OCI-LY1 (cell line): Measurements from ENCODE around the gene EFCC1.
A peak's percentile ranks its signal among the peaks of the same experiment; 100 is the strongest.

ENCODE experiments used
- H2AFZ ChIP-seq: fragments of 200-600 bp; sonication (generic), shearing (Covaris generic); 2 replicates; pipeline ENCODE4 v1.6.0; 2014; ENCODE audit warnings: antibody characterized with exemption, mild to moderate bottlenecking, low read length
- H3F3A ChIP-seq: fragments of 200-600 bp; sonication (generic), shearing (Covaris generic); 2 replicates; pipeline ENCODE4 v1.6.0; 2014; ENCODE audit warnings: mild to moderate bottlenecking, antibody characterized with exemption, low read length, moderate library complexity; ENCODE audit not compliant: insufficient read depth
- H3K27ac ChIP-seq: fragments of 200-600 bp; sonication (generic); 2 replicates; pipeline ENCODE4 v1.5.1; 2014; ENCODE audit warnings: low read length, mixed run types, mild to moderate bottlenecking, low read depth; ENCODE audit not compliant: poor library complexity, severe bottlenecking
- H3K27me3 ChIP-seq: fragments of 200-600 bp; sonication (generic); 2 replicates; pipeline ENCODE4 v1.6.0; 2014; ENCODE audit warnings: antibody characterized with exemption, mild to moderate bottlenecking, low read length, moderate library complexity; ENCODE audit not compliant: insufficient read depth
- H3K36me3 ChIP-seq: fragments of 200-600 bp; sonication (generic); 2 replicates; pipeline ENCODE4 v1.6.1; 2014; ENCODE audit warnings: mild to moderate bottlenecking, antibody characterized with exemption, low read length, moderate library complexity, mixed read lengths; ENCODE audit not compliant: insufficient read depth
- H3K4me1 ChIP-seq: fragments of 200-600 bp; sonication (generic); 2 replicates; pipeline ENCODE4 v1.5.1; 2014; ENCODE audit warnings: mild to moderate bottlenecking, low read length, moderate library complexity; ENCODE audit not compliant: insufficient read depth, severe bottlenecking
- H3K4me2 ChIP-seq: fragments of 200-600 bp; sonication (generic), shearing (Covaris generic); 2 replicates; pipeline ENCODE4 v1.6.1; 2014; ENCODE audit warnings: low read length
- H3K4me3 ChIP-seq: fragments of 200-600 bp; sonication (generic); 2 replicates; pipeline ENCODE4 v1.5.1; 2014; ENCODE audit warnings: low read length, low read depth, mild to moderate bottlenecking, mixed read lengths; ENCODE audit not compliant: poor library complexity, severe bottlenecking
- H3K79me2 ChIP-seq: fragments of 200-600 bp; shearing (Covaris generic); 2 replicates; pipeline ENCODE4 v1.6.1; 2016; ENCODE audit warnings: mixed run types, low read length, mixed read lengths; ENCODE audit not compliant: insufficient read depth
- H3K9ac ChIP-seq: fragments of 200-600 bp; sonication (generic), shearing (Covaris generic); 2 replicates; pipeline ENCODE4 v1.6.1; 2014; ENCODE audit warnings: mild to moderate bottlenecking, low read length, mixed read lengths
- H3K9me2 ChIP-seq: fragments of 200-600 bp; sonication (generic), shearing (Covaris generic); 2 replicates; pipeline ENCODE4 v1.6.1; 2014; ENCODE audit warnings: low read depth, mild to moderate bottlenecking, low read length, mixed read lengths
- H3K9me3 ChIP-seq: fragments of 200-600 bp; shearing (Covaris generic); 2 replicates; pipeline ENCODE4 v1.6.1; 2014; ENCODE audit warnings: low read length, mixed read lengths
- H4K20me1 ChIP-seq: fragments of 200-600 bp; sonication (generic), shearing (Covaris generic); 2 replicates; pipeline ENCODE4 v1.6.0; 2016; ENCODE audit warnings: mild to moderate bottlenecking, low read length; ENCODE audit not compliant: insufficient read depth
- EZH2 ChIP-seq: fragments of 200-600 bp; sonication (generic), shearing (Covaris generic); IDR thresholded peaks from 2 replicates; pipeline ENCODE4 v1.8.0; 2017; ENCODE audit warnings: borderline replicate concordance, mixed run types, mild to moderate bottlenecking, antibody characterized with exemption, low read length, moderate library complexity, mixed read lengths
- TF ChIP-seq, protein P1 (sequence below): fragments of 200-600 bp; sonication (generic), shearing (Covaris generic); IDR thresholded peaks from 2 replicates; pipeline ENCODE4 v1.5.1; 2017; ENCODE audit warnings: mild to moderate bottlenecking, antibody characterized with exemption, low read length, moderate library complexity, mixed read lengths

Gene EFCC1

DNA sequence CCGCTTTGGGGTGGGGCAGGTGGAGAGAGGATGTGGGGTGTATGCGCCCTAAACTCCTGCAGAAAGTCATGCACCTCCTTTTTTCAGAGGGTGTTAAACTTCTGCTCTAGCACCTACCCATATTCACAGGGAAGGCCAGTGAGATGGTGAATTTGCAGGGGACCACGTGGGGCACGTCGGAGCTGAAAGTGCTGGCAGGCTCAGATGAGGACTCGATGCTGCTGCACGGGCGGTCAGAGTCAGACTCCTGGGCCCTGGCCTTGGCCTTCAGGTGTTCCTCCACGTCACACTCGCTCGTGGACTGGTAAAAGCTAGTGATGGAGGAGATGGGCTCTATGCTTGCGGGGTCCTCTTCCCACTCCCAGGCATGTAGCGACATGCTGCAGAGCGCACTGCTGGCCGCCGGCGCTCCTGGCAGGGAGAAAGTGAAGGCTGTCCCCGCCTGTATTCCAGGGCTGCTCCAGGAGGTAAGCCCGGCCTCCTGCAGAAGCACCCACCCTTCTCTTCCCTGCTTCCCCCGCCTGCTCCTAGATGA, 8.1 kb upstream of the EFCC1 start:
- no peaks in the 10 kb centered on the region for H3K9me2 ChIP-seq
- no peak overlapping the region for H3K27ac ChIP-seq
- no peaks in the 10 kb centered on the region for H3K79me2 ChIP-seq
- no peaks in the 10 kb centered on the region for H4K20me1 ChIP-seq
- H2AFZ ChIP-seq, result no peak overlapping the region
- no peak overlapping the region for H3K4me2 ChIP-seq
- no peak overlapping the region for H3K9ac ChIP-seq
- H3K36me3 ChIP-seq, result no peaks in the 10 kb centered on the region
- no peaks in the 10 kb centered on the region for H3F3A ChIP-seq
- H3K4me1 ChIP-seq, result peaks cover 15% of the 10 kb centered on the region
- TF ChIP-seq EZH2, result no peak
- TF ChIP-seq, protein P1, sequence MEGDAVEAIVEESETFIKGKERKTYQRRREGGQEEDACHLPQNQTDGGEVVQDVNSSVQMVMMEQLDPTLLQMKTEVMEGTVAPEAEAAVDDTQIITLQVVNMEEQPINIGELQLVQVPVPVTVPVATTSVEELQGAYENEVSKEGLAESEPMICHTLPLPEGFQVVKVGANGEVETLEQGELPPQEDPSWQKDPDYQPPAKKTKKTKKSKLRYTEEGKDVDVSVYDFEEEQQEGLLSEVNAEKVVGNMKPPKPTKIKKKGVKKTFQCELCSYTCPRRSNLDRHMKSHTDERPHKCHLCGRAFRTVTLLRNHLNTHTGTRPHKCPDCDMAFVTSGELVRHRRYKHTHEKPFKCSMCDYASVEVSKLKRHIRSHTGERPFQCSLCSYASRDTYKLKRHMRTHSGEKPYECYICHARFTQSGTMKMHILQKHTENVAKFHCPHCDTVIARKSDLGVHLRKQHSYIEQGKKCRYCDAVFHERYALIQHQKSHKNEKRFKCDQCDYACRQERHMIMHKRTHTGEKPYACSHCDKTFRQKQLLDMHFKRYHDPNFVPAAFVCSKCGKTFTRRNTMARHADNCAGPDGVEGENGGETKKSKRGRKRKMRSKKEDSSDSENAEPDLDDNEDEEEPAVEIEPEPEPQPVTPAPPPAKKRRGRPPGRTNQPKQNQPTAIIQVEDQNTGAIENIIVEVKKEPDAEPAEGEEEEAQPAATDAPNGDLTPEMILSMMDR, result no peak
- H3K27me3 ChIP-seq, result no peaks in the 10 kb centered on the region
- H3K9me3 ChIP-seq, result no peaks in the 10 kb centered on the region
- H3K4me3 ChIP-seq, result no peak overlapping the region

DNA sequence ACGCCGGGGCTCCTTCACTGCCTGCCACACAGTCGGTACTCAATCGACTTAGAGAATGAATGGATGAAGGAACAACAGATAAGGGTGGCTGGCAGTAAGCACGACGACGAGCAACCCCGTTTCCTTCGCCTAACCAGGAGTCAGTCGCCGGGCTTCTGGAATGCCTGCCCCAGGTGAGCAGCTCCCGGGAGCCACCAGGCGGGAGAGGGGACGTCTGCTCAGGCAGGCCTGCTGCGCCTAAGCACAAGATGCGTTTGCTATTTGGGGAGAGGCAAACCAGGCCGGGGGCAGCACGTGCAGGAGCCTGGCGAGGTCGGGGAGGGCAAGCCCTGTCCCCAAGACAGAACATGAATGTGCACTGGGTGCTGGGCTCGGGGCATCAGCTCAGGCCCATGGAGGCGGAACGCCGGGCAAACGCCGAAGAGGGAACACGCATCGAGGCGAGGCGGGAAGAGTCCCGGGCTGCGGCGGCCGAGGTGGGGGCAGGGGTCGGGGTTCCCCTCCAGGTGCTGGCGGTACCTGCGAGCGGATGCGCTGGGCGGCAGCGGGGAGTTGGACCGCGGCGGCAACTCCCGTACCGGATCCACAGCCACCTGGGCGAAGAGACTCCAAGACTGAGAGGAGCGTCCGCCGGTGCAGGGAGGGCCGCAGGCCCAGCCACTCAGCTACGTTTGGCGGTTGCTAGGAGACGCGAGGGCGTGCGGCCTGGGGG, 7.5 kb upstream of the EFCC1 start, which contains the start of gene CFAP92:
TSS of gene CFAP92 (minus strand) at position 616 of the 712 bp plus-strand sequence. CDS start 772 bp downstream, outside the sequence.
- Histone ChIP-seq H3K9me2 (no peaks in the 10 kb centered on the region), H3K4me1 (peaks cover 15% of the 10 kb centered on the region), H3K9me3 (no peaks in the 10 kb centered on the region), H3F3A (no peaks in the 10 kb centered on the region), H4K20me1 (no peaks in the 10 kb centered on the region), H3K4me2 (peak within 1 kb of the TSS; percentile 69), H3K27ac (no peak within 1 kb of the TSS), H3K9ac (peak within 1 kb of the TSS; percentile 37; the same call in 1 of the 2 replicates), H2AFZ (peak within 1 kb of the TSS; percentile 66), H3K36me3 (no peaks in the 10 kb centered on the region), H3K27me3 (no peaks in the 10 kb centered on the region), H3K4me3 (peak within 1 kb of the TSS; percentile 52), H3K79me2 (no peaks in the 10 kb centered on the region)
- TF ChIP-seq EZH2, result no peak
- TF ChIP-seq, protein P1, result no peak

DNA sequence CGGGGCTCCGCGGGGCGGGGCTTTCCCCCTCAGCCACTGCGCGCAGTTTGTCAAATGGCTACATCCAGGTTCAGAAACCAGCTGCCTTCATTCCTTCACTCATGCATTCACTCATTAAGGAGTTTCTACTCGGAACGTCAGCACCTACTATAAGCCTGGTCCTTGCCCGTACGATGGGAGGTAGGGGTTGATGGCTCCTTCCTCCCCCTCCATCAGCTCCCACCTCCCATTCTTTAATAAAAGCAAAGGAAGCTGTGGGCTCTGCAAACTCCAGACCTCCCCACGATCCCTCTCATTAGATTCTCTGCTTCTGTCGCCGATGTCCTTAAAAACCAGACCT, 7.0 kb upstream of the EFCC1 start:
- peak overlapping the region; percentile 52 for H3K4me3 ChIP-seq
- H3K9me3 ChIP-seq, result no peaks in the 10 kb centered on the region
- peaks cover 15% of the 10 kb centered on the region for H3K4me1 ChIP-seq
- no peaks in the 10 kb centered on the region for H3K36me3 ChIP-seq
- H3K9ac ChIP-seq, result peak overlapping the region; percentile 37; the same call in 1 of the 2 replicates
- H2AFZ ChIP-seq, result peak overlapping the region; percentile 66
- peak overlapping the region; percentile 69 for H3K4me2 ChIP-seq
- no peak overlapping the region for H3K27ac ChIP-seq
- no peaks in the 10 kb centered on the region for H3F3A ChIP-seq
- H4K20me1 ChIP-seq, result no peaks in the 10 kb centered on the region
- TF ChIP-seq, protein P1, result no peak
- H3K27me3 ChIP-seq, result no peaks in the 10 kb centered on the region
- no peaks in the 10 kb centered on the region for H3K9me2 ChIP-seq
- H3K79me2 ChIP-seq, result no peaks in the 10 kb centered on the region
